BJ (cell line): ENCODE results near the gene EXD2. TPM values are rescaled to one million over a fixed set of nuclear protein-coding genes. Genes with fewer than 3 reads are reported as not detected.

Experiments used
- CTCF ChIA-PET: fragments of 350-600 bp; formaldehyde crosslinking; extraction: SDS; loops from one replicate; lab custom pipeline; 2021; ENCODE audit warnings: antibody characterized with exemption, inconsistent platforms; lab: Yijun Ruan, JAX
- POLR2A ChIA-PET: fragments of 300-600 bp; sonication (Branson Sonifier 250); formaldehyde crosslinking; extraction: SDS; loops from one replicate; lab custom pipeline; 2021; ENCODE audit warnings: antibody characterized with exemption; lab: Charles Lee
- DNase-seq: peaks from one replicate; pipeline ENCODE4 v3.0.0-alpha.2; 2011; ENCODE audit warnings: low read depth
- H3K27me3 ChIP-seq: 2 replicates; pipeline ENCODE4 v1.6.0; 2011; ENCODE audit warnings: low read length; ENCODE audit not compliant: control insufficient read depth, insufficient read depth
- H3K36me3 ChIP-seq: 2 replicates; pipeline ENCODE4 v1.5.1; 2011; ENCODE audit warnings: low read length; ENCODE audit not compliant: control insufficient read depth, insufficient read depth
- H3K4me3 ChIP-seq: 2 replicates; pipeline ENCODE4 v1.5.1; 2011; ENCODE audit warnings: low read depth, mild to moderate bottlenecking, control low read depth, low read length
- CTCF ChIP-seq: IDR thresholded peaks from 2 replicates; pipeline ENCODE4 v1.5.1; 2011; ENCODE audit warnings: low read depth, mild to moderate bottlenecking, control low read depth, inconsistent platforms, low read length, moderate library complexity; ENCODE audit not compliant: insufficient read depth
- polyA plus RNA-seq: library from polyadenylated mRNA; depleted of rRNA; stranded (reverse); fragments of >200 nt; gene quantifications from 2 replicates; pipeline ENCODE4 v1.2.3, GENCODE V29; 2011

The EXD2 gene
- polyA plus RNA-seq, 1 experiment: 17.7 TPM

GRCh38 chr14:69151458-69152180 is 39.7 kb upstream of the EXD2 start:
- peak; percentile 52; the same call in 1 of the 2 replicates for TF ChIP-seq CTCF
- no peak for DNase-seq
- Histone ChIP-seq H3K27me3 (no peaks in the 10 kb centered on the region), H3K36me3 (no peaks in the 10 kb centered on the region; the same call in 1 of the 2 replicates), H3K4me3 (peak overlapping the region; percentile 81)
- ChIA-PET CTCF (interaction anchor here (0.6 to 3.8 kb wide), 11 partner anchors 10 to 787 kb away, joined by 3 to 19 read pairs (median 3); no protein-coding TSS in a partner anchor), POLR2A (no interaction called here)

- CTCF ChIA-PET: interaction anchor here (0.6 to 3.8 kb wide), 7 partner anchors 11 to 787 kb away, joined by 3 to 19 read pairs (median 5); no protein-coding TSS in a partner anchor
- no peak for DNase-seq
- Histone ChIP-seq H3K4me3 (peak overlapping the region; percentile 81), H3K36me3 (no peaks in the 10 kb centered on the region; the same call in 1 of the 2 replicates), H3K27me3 (no peaks in the 10 kb centered on the region)
- no peak for TF ChIP-seq CTCF
- POLR2A ChIA-PET: no interaction called here
Measured at GRCh38 chr14:69152181-69152901, 39.0 kb upstream of the EXD2 start.

- no peak for TF ChIP-seq CTCF
- Histone ChIP-seq H3K4me3 (peak within 1 kb of the TSS; percentile 81), H3K27me3 (no peaks in the 10 kb centered on the region), H3K36me3 (no peaks in the 10 kb centered on the region)
- ChIA-PET CTCF (interaction anchor here (1.1 to 3.8 kb wide), 3 partner anchors 15 to 23 kb away, joined by 3 to 19 read pairs (median 6); no protein-coding TSS in a partner anchor), POLR2A (no interaction called here)
- DNase-seq: no peak
Measured at GRCh38 chr14:69152902-69153151, 38.5 kb upstream of the EXD2 start, which contains the start of gene DCAF5. TSS of gene DCAF5 (minus strand) at chr14:69153119. CDS start at chr14:69152978, 141 bp downstream.

- H3K27me3 ChIP-seq: no peaks in the 10 kb centered on the region
- POLR2A ChIA-PET: no interaction called here
Measured at GRCh38 chr14:69153152-69153872, 38.0 kb upstream of the EXD2 start.

More at GRCh38 chr14:69153152-69153872, 38.0 kb upstream of the EXD2 start:
- no peak for TF ChIP-seq CTCF
- Histone ChIP-seq H3K4me3 (peak overlapping the region; percentile 81), H3K36me3 (no peaks in the 10 kb centered on the region)
- CTCF ChIA-PET: interaction anchor here (1.0 to 1.9 kb wide), 3 partner anchors 16 to 24 kb away, joined by 3 to 6 read pairs (median 5); no protein-coding TSS in a partner anchor
- DNase-seq: peak; percentile 67
